Pulmonary artery endothelial cell (primary cell): ENCODE measurements around the gene DDOST. TPM values are rescaled to one million over a fixed set of nuclear protein-coding genes. Genes with fewer than 3 reads are reported as not detected.
"Not testable (repeated sequence)": the region's sequence is repeated elsewhere in the genome, so short reads cannot be mapped to it uniquely, and the experiment has no call there.

Experiments
- DNase-seq: peaks from one replicate; pipeline ENCODE4 v3.0.0-alpha.2; 2011; ENCODE audit warnings: low read depth, low spot score
- total RNA-seq: library from RNA; depleted of rRNA; stranded (reverse); fragments of >200 nt; gene quantifications from 2 replicates; pipeline ENCODE4 v1.2.3, GENCODE V29; 2014

The DDOST gene
- total RNA-seq, 1 donor from 2014 or later, result 412 TPM

DNA sequence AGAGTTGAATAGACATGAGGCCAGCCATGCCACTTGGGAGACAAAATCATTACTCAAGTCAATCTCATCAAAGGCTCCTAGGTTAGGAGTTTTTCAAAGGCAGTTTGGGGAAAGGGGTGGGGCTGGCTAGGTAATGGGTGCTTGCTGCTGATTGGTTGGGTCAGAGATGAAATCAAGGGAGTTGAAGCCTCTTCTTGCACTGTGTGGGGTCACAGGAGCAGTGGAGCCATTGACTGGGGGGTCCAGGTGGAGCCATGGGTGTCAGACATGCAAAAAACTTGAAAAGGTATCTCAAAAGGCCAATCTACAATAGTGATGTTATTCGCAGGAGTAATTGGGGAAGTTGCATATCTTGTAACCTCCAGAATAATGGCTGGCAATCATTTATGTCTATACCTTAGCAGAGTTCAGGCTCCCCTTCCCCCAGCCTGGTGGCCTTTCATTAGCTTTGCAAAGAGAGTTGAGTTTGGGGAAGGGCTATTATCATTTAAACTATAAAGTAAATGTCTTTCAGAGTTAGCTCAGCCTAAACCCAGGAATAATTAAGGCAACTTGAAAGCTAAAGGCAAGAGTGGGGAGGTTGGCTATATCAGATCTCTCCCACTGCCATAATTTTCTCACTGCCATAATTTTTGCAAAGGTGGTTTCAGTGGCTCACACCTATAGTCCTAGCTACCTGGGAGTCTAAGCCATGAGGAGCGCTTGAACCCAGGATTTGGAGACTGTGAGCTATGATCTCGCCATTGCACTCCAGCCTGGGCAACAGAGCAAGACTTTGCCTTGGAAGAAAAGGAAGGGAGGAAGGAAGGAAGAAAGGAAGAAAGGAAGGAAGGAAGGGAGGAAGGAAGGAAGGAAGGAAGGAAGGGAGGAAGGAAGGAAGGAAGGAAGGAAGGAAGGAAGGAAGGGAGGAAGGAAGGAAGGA is 35.7 kb downstream of the DDOST start:
- no peak for DNase-seq

DNA sequence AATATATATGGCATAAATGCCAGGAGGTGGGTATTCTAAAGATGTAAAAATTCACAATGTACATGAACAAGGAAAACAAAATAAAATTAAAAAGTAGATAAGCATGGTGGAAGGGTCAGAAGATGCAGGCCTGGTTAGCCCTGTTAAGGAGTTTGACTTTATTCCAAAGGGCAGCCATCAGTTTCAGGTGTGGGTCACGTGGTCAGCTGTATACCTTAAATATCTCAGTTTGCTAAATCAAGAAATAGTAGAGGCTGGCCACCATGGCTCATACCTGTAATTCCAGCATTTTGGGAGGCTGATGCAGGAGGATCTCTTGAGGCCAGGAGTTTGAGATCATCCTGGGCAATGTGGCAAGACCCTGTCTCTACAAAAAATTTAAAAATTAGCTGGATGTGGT is 36.5 kb downstream of the DDOST start:
- no peak for DNase-seq

DNA sequence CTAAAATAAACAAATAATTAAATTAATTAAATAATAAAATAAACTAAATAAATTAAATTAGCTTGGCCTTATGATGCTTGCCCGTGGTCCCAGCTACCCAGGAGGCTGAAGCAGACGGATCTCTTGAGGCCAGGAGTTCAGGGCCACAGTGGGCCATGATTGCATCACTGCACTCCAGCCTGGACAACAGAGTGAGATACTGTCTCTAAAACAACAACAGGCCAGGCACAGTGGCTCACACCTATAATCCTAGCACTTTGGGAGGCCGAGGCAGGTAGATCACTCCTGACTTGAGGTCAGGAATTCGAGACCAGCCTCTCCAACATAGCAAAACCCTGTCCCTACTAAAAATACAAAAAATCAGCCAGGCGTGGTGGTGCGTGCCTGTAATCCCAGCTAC is 40.2 kb downstream of the DDOST start:
- no peak for DNase-seq

DNA sequence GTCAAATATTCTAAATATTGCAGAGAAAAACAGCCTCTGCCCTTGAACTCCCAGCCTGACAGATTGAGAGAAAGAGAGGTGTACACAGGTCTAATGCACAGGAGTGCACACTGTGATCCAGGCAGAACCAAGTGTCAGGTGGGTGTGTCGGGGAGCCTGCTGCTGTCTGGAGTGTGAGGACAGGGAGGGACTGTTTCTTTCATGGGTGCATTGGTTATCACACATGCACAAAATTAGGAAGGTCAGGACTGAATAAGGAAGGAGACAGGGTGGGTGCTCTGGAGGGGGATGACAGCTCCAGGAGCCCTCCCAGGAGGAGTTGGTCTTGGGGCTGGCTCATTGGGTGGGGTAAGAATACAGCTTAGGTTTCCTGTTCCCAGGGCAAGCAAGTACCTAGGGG is 41.2 kb downstream of the DDOST start:
- DNase-seq, result no peak

DNA sequence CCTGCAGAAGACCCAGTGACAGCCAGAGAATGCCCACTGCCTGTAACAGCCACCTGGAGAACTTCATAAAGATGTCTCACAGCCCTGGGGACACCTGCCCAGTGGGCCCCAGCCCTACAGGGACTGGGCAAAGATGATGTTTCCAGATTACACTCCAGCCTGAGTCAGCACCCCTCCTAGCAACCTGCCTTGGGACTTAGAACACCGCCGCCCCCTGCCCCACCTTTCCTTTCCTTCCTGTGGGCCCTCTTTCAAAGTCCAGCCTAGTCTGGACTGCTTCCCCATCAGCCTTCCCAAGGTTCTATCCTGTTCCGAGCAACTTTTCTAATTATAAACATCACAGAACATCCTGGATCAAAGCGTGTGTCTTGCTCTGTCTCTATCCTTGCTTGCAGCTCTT is 42.6 kb downstream of the DDOST start:
- DNase-seq, result no peak

DNA sequence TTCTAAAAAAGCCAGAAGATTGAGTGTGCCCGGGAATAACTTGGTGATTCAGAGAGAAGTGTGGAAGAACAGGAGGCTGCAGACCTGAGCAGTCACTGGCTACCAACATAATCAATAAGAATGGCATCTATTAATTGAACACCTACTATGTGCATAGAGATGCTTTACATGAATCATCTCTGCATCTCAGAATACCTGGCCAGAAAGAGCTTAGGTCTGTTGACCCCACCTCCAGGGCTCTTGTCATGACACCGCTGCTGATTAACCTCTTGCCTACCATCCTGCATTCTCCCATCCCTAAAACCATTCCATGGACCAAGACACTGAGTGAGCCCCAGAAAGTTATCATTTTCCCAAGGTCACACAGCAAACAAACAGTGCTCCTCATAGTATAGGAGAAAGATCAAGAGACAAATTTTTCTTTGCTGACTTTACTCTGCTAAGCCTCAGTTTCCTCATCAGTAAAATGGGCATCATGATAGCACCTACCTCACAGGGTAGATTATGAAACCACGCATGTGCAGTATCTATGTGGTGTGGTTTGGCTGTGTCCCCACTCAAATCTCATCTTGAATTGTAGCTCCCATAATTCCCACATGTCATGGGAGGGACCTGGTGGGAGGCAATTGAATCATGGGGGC is 44.2 kb downstream of the DDOST start:
- DNase-seq, result no peak

DNA sequence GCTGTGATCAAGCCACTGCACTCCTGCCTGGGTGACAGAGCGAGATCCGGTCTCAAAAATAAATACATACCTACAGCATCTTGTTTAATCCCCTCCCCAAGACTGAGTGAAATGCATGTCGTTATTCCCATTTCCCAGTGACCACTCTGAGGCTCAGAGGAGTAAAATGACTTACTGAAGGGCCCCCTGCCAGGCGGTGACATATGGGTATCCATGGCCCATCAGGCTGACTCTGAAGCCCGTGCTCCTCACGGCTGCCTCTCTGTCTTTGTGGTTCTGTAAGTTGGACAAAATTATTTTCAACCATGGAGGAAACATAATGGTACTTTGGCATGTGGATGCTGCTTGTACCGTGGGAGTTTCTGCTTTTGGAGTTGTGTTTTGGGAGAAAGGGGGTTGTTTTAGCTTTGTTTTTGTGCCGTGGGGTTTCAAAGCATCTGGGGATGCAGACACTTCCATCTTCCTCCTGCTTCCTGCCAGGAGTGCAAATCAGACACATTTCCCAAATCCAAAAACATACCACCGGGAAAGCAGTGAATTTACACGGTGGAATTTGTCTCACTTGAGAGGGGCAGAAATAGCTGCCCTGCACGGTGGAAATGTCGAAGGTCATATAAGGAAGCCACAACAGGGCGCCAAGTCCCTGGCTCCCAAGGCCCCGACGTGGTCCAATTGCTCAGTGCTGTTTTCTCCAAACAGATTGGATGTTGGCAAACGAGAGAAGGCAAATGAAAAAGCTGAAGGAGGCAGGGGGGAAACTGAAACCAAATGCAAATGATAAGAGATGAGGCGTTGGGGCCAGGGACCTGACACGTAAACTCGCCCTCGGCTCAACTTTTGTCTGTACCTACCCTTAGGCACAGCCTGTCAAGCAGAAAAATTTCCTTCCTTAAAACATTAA is 45.0 kb downstream of the DDOST start:
- no peak for DNase-seq

DNA sequence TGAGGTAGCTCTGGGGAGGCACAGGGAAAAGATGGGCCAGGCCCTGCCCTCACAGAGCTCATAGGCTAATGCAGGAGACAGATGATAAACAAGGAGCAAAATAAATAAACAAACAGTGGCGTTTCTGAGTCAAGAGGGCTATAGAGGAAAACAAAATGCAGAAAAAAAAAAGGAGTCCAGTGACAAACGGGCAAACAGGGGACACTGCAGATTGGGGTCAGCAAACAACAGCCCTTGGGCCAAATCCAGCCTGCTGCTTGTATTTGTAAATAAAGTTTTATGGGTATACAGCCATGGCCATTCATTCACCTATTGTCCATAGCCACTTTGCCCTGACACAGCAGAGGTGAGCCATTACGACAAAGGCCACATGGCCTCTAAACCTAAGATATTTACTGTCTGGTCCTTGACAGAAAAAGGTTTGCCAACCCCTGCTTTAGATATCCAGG is 47.0 kb downstream of the DDOST start:
- DNase-seq, result no peak

DNA sequence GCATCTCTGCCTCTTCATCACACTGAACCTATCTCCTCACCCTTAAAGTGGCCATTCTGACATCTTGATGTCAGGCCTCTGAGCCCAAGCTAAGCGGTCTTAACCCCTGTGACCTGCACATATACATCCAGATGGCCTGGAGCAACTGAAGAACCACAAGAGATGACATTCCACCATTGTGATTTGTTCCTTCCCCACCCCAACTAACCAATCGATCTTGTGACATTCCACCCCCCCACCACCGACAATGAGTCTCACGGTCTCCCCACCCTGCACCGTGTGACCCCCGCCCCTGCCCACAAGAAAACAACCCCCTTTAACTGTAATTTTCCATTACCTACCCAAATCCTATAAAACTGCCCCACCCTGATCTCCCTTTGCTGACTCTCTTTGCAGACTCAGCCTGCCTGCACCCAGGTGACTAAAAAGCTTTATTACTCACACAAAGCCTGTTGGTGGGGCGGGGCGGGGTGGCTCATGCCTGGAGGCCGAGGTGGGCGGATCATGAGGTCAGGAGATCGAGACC is 48.9 kb downstream of the DDOST start:
- DNase-seq, result no peak

DNA sequence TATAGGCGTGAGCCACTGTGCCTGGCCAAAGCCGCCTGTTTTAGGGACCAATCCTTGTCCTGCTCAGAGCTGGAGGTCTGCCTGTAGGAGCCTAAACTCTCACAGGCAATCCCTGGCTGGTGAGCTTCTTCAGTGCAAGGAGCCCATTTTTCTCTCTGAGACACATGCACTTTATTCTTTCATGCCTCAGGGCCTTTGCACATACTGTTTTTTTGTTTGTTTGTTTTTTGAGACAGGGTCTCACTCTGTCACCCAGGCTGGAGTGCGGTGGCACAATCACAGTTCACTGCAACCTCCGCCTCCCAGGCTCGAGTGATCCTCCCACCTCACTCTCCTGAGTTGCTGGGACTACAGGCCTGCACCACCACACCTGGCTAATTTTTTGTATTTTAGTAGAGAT is 49.5 kb downstream of the DDOST start:
- DNase-seq, result no peak

DNA sequence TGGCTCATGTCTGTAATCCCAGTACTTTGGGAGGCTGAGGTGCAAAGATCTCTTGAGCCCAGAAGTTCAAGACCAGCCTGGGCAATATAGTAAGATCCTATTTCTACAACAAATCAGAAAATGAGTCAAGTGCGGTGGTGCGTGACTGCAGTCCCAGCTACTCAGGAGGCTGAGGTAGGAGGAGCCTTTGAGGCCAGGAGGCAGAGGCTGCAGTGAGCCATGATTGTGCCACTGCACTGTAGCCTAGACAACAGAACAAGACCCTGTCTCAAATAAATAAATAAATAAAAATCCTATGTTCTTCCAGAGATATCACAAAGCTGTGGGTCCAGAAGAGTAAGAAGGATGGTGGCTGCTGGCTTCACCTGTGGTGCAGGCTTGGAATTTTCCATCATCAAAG is 50.2 kb downstream of the DDOST start:
- DNase-seq, result no peak

DNA sequence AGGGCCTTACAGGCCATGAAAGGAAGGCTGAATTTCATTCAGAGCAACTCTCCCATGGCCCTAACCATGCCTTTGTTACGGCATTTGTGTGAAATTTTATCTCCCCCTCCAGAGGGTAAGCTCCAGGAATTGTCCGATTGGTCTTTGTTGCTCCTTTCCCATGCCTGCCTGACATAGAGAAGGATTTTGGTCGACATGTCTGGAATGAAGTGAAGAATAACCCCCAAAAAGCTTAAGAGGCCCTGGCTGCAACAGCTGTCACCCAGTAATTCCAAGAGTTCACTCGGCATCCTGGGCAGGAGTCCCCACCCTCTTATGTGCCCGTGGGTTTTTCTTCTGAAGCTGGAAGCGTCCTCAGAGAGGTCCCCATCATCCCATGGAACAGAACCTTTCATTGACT is 51.6 kb downstream of the DDOST start:
- no peak for DNase-seq

DNA sequence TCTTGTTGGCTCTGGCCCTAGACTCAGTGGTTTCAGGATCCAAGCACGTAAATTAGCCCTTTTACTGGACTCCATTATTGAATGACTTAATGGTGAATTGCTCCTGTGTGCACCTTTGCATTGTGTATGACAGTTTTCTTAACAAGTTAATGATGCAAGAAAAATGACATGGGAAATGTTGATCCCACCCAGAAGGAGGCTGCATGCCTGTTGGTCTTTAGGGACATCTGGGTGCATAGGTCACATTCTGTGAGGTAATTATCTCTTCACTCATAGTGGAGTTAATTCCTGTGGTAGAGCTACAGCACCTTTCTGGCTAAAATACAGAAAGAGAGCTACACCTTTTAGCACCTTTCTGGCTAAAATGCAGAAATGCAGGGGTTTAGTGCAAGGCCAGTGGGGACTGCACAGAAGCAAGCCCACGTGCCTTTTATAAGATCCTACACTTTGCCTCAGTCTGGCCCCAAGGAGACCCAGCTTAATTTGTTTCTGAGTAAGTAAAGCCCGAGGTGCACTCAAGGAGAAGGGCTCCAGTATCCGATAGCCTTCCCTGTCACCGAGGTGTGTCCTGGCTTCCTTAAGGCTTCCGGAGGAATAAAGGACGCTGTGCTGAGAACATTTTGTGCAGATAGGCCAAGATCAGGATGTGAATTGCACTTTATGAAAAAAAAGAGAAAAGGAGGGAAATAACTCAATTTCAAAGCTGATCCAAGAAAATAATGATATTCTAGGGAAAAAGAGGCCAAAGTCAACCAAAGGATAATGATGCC is 54.2 kb downstream of the DDOST start:
- DNase-seq, result not testable (repeated sequence)

DNA sequence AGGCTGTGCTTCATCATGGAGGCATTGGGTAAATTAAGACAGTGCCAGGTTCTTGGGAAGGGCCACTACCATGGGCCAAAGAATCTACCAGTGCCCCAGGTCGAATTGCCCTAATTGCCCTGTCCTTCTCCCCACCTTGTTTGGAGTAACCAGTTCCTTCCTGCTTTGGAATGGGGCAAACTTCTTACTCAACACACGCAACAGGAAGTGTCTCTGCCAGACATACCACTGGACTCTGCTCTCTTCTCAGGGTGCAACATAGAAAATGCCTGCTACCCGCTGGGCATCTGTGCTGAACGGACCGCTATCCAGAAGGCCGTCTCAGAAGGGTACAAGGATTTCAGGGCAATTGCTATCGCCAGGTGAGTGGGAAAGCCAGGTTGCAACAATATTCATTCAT is 56.5 kb downstream of the DDOST start:
- DNase-seq, result no peak

DNA sequence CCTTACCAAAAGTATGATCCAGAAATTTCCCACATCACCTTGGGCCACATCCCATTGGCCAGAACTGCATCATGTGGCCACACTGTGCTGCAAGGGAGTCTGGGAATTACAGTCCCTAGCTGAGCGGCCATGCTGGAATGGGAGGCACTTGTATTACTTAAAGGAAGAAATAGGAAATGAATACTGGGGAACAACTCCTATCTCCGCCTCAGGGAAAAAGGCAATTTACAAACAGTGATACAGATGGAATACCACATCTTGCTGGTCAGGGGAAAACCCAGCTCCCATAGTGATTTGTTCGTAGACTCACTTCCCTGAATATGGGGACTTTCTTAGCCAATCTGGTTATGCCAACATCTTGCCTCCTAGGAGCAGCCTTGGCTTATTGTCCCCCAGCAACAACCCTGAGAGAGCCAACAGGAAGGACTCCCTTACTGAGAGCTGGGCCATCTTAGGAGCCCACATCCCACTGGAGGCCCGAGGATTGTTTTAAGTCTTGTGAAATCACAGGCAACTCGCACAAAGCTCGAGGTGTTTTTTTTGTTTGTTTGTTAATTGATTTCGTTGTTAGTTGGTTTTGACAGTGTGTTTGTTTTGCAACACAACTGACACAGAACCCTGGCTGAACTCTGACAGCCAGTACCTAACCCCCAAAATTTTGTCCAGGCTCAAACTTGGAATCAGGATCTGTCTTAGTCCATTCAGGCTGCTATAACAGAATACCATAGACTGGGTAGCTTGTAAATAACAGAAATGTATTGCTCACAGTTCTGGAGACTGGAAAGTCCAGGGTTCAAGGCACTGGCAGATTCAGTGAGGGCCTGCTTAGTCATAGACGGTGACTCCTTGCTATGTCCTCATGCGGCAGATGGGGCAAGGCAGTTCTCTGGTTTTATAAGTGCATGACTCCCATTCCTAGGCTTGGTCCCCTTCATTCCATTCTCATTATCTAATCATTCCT is 57.4 kb downstream of the DDOST start:
- no peak for DNase-seq

DNA sequence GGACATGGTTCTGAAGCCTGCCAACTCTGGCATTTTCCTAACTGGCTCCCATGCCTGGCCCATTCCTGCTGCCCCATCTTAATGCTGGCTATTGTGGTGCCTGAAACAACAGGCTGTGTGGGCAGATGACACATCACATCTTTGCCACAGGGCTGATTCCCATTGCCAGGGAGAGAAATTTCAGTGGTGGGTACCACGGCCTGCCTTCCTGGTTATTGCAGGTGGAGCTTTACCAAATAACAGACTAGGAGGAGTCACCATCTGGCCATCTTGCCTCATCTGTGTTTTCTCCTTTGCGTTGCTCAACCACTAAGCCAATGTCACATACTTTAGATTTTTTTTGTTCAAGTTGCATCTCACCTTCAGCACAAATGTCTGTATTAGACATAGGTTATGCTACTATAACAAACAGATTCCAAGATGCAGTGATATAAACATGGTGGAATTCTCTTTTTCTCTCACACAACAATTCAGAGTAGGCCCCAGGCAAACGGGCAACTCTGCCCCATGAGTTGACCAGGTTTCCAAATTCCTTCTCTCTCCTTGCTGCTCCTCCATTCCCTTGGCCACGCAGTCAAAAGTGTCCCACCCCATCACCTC is 58.2 kb downstream of the DDOST start:
- DNase-seq, result no peak
